K562 (cell line): Measurements from ENCODE around the gene TRAF3. TPM values are rescaled to one million over a fixed set of nuclear protein-coding genes. Genes with fewer than 3 reads are reported as not detected.

Experiments
- ATAC-seq: fragments of 200-7000 bp; cut with Tn5 transposase; 3 replicates; pipeline ENCODE4 v1.9.1; 2020; ENCODE audit warnings: moderate library complexity
- BruUV-seq: library from RNA; stranded (reverse); fragments of 400-500 nt; replicated peaks from 2 replicates; lab custom pipeline; 2021; lab: Mats Ljungman, UMichigan
- CTCF ChIA-PET: fragments of 300-600 bp; formaldehyde crosslinking; extraction: SDS; loops from one replicate; lab custom pipeline; 2021; ENCODE audit warnings: low intra/inter-chr PET ratio; lab: Yijun Ruan, JAX
- POLR2A ChIA-PET: fragments of 300-600, 350-650 bp; sonication (Branson Sonifier 250); formaldehyde crosslinking; extraction: SDS; loops from one replicate; lab custom pipeline; 2021; ENCODE audit warnings: antibody characterized with exemption, inconsistent platforms; lab: Yijun Ruan, JAX
- DNase-seq, 4 experiments: peaks; one replicate each; pipeline versions ENCODE4 v3.0.0 to v3.0.0-alpha.2; 2011 to 2018; ENCODE audit warnings: low spot score in 3 of 4, mixed read lengths in 3 of 4; ENCODE audit errors: extremely low read depth in 1 of 4
- FAIRE-seq: peaks from 2 replicates; lab custom pipeline; 2011; peaks lifted over from hg19 to GRCh38; lab: Jason Lieb, UNC
- H2AFZ ChIP-seq: 2 replicates; pipeline ENCODE4 v1.6.0; 2011; ENCODE audit warnings: low read depth, low read length, control low read depth, inconsistent platforms
- H3K27ac ChIP-seq: fragments of 200-600 bp; 3 replicates; pipeline ENCODE4 v1.8.0; 2011; ENCODE audit warnings: low read depth, mild to moderate bottlenecking, control low read depth, inconsistent platforms, low read length, moderate library complexity, mixed read lengths; ENCODE audit errors: extremely low read depth
- H3K27me3 ChIP-seq, 2 experiments: fragments of 300-600 bp in 1 of 2; 2 replicates in 1 of 2; 3 replicates in 1 of 2; pipeline versions ENCODE4 v1.6.0 to v1.8.0; 2011; ENCODE audit warnings: inconsistent platforms in 2 of 2, low read length in 2 of 2, mild to moderate bottlenecking in 1 of 2, mixed read lengths in 1 of 2, moderate library complexity in 1 of 2; ENCODE audit not compliant: control insufficient read depth in 2 of 2, insufficient read depth in 2 of 2
- H3K36me3 ChIP-seq: fragments of 300-600 bp; 3 replicates; pipeline ENCODE4 v1.8.0; 2011; ENCODE audit warnings: mild to moderate bottlenecking, low read length, inconsistent platforms; ENCODE audit not compliant: control insufficient read depth, insufficient read depth
- H3K4me1 ChIP-seq, 2 experiments: fragments of 200-600 bp in 1 of 2; replicated peaks in 1 of 2; 2 replicates in 1 of 2; 3 replicates in 1 of 2; pipeline versions ENCODE4 v1.5.1 to v1.8.0; 2011; ENCODE audit warnings: inconsistent platforms in 2 of 2, low read length in 2 of 2, mild to moderate bottlenecking in 1 of 2, mixed read lengths in 1 of 2, moderate library complexity in 1 of 2; ENCODE audit not compliant: control insufficient read depth in 2 of 2, insufficient read depth in 2 of 2
- H3K4me2 ChIP-seq: 2 replicates; pipeline ENCODE4 v1.6.1; 2011; ENCODE audit warnings: low read length, control low read depth, inconsistent platforms, mixed read lengths; ENCODE audit not compliant: insufficient read depth
- H3K4me3 ChIP-seq: fragments of 200-600 bp; sonication (generic), shearing (Covaris generic); 2 replicates; pipeline ENCODE4 v1.5.1; 2016; ENCODE audit warnings: control low read depth, inconsistent platforms
- H3K79me2 ChIP-seq: fragments of 200-600 bp; 3 replicates; pipeline ENCODE4 v1.8.0; 2011; ENCODE audit warnings: low read length, inconsistent platforms; ENCODE audit not compliant: control insufficient read depth, insufficient read depth
- H3K9ac ChIP-seq, 2 experiments: 2 replicates each; pipeline versions ENCODE4 v1.6.0 to v1.6.1; 2011; ENCODE audit warnings: low read depth in 2 of 2, low read length in 2 of 2, control low read depth in 1 of 2, inconsistent platforms in 1 of 2, mild to moderate bottlenecking in 1 of 2, mixed read lengths in 1 of 2; ENCODE audit not compliant: insufficient read depth in 1 of 2
- H3K9me1 ChIP-seq: one replicate; pipeline ENCODE4 v1.6.0; 2011; ENCODE audit warnings: inconsistent platforms, mild to moderate bottlenecking, low read length, moderate library complexity; ENCODE audit not compliant: control insufficient read depth, insufficient read depth
- H3K9me3 ChIP-seq: replicated peaks from 2 replicates; pipeline ENCODE4 v1.5.1; 2011; ENCODE audit warnings: low read depth, low read length, inconsistent platforms; ENCODE audit not compliant: control insufficient read depth, insufficient read depth
- H4K20me1 ChIP-seq: replicated peaks from 2 replicates; pipeline ENCODE4 v1.6.1; 2011; ENCODE audit warnings: low read length, inconsistent platforms, mixed read lengths; ENCODE audit not compliant: control insufficient read depth, insufficient read depth
- CTCF ChIP-seq, 3 experiments: IDR thresholded peaks in 2 of 3; conservative IDR thresholded peaks in 1 of 3; 2 replicates each; pipeline ENCODE4 v1.5.1; 2011 to 2012; ENCODE audit warnings: low read length in 3 of 3, mild to moderate bottlenecking in 3 of 3, control low read depth in 2 of 3, improper control_type of control experiment in 1 of 3, inconsistent platforms in 1 of 3, low read depth in 1 of 3, mixed read lengths in 1 of 3, moderate library complexity in 1 of 3; ENCODE audit not compliant: insufficient read depth in 2 of 3
- POLR2G ChIP-seq: fragments of 200-400 bp; formaldehyde crosslinking; IDR thresholded peaks from 2 replicates; pipeline ENCODE4 v1.6.1; 2017; ENCODE audit warnings: low read depth, mild to moderate bottlenecking, antibody characterized with exemption, low read length, moderate library complexity
- RBM39 ChIP-seq: fragments of 200-400 bp; formaldehyde crosslinking; optimal IDR thresholded peaks from 2 replicates; pipeline ENCODE3; 2018; ENCODE audit warnings: low read depth, low read length
- SREBF1 ChIP-seq: fragments of 150-350 bp; IDR thresholded peaks from 2 replicates; pipeline ENCODE4 v1.6.1; 2014; ENCODE audit warnings: antibody characterized with exemption, low read depth, low read length, borderline replicate concordance
- ZNF124 ChIP-seq: sonication (generic); formaldehyde crosslinking; IDR thresholded peaks from 2 replicates; pipeline ENCODE4 v1.8.1; 2022; ENCODE audit warnings: missing genetic modification reagents
- WGBS: fragments of 100-300 bp; shearing (Covaris generic); methylation state at CpG from one replicate; pipeline ENCODE4 v1.1.6; 2016; ENCODE audit warnings: low coverage, mixed read lengths; ENCODE audit not compliant: insufficient coverage; ENCODE audit errors: missing lambda C conversion rate; 5-methylcytosine and 5-hydroxymethylcytosine counted together
- in situ Hi-C: fragments of 300-500 bp; cut with MboI; formaldehyde crosslinking; loops from 4 replicates; pipeline ENCODE4 v1.15.0; 2018; ENCODE audit warnings: inconsistent platforms, mixed read lengths
- intact Hi-C: fragments of 100-400 bp; cut with micrococcal nuclease; formaldehyde crosslinking; loops from 2 replicates; pipeline ENCODE4 v1.14.2; 2022
- polyA plus RNA-seq, 8 experiments: library from polyadenylated mRNA; depleted of rRNA in 4 of 8; stranded (reverse) in 5 of 8; unstranded in 3 of 8; fragments of >200 nt; fragmentation: Nextera tagmentation in 2 of 8; fragmentation: Illumina TruSeq in 1 of 8; extraction: Ambion mirVana in 2 of 8; extraction: Trizol in 1 of 8; gene quantifications; 2 replicates each; pipeline versions ENCODE4 v1.2.1 to v1.2.3, GENCODE V29; 2011 to 2014; ENCODE audit warnings: inconsistent platforms in 1 of 8, missing spikeins in 1 of 8
- total RNA-seq, 7 experiments: library from RNA; depleted of rRNA in 6 of 7; stranded (reverse); fragments of >200 nt in 6 of 7; fragmentation: Illumina TruSeq in 2 of 7; extraction: Trizol in 2 of 7; gene quantifications; 2 replicates each; pipeline versions ENCODE4 v1.2.1 to v1.2.3, GENCODE V29; 2011 to 2021; ENCODE audit warnings: low replicate concordance in 1 of 7

TRAF3 gene
- total and polyA plus RNA-seq, 9 of the 15 experiments (the other 6 are each of a cell fraction or from before 2014, with no cell fraction given) = 0.52 to 21.3 (median 9.9) TPM

- intact Hi-C loops (no loop called here), in situ Hi-C loops (no loop called here)
- no peak for FAIRE-seq
- H3K9me3 ChIP-seq = no peaks in the 10 kb centered on the region; the same call in 1 of the 2 replicates
- H3K4me1 ChIP-seq = no peaks in the 10 kb centered on the region
- H3K27me3 ChIP-seq = no peaks in the 10 kb centered on the region
- H3K4me2 ChIP-seq = no peak overlapping the region
- no peaks in the 10 kb centered on the region for H4K20me1 ChIP-seq
- WGBS = 90% methylated on average over 10 of the region's 11 CpGs
- TF ChIP-seq RBM39 = no peak
- no peak for TF ChIP-seq ZNF124
- TF ChIP-seq SREBF1 = no peak
- TF ChIP-seq CTCF (IDR thresholded peaks at IDR 0.05 in 2 of 3, conservative IDR thresholded peaks at IDR 0.05 in 1 of 3; ENCODE audit: insufficient read depth in 2 of 3, low read depth in 1 of 3, low read length in 3 of 3) = no peak
- TF ChIP-seq POLR2G = peak; percentile 41; the same call in 1 of the 2 replicates
- TF ChIP-seq, all 486 proteins: peak for 1
- H3K9ac ChIP-seq = no peak overlapping the region
- no TSS peak for BruUV-seq
- CTCF ChIA-PET = no interaction called here
- DNase-seq (no peak), ATAC-seq (peak; percentile 11)
- no peak overlapping the region for H3K4me3 ChIP-seq
- H2AFZ ChIP-seq = no peak overlapping the region
- H3K9me1 ChIP-seq = no peaks in the 10 kb centered on the region
- H3K79me2 ChIP-seq = no peaks in the 10 kb centered on the region
- H3K27ac ChIP-seq = no peak overlapping the region
- POLR2A ChIA-PET = no interaction called here
- peaks cover 5% of the 10 kb centered on the region; the same call in 1 of the 3 replicates for H3K36me3 ChIP-seq
Observed at GRCh38 chr14:102738373-102739189, 38.7 kb upstream of the TRAF3 start.
